ENCODE measurements around the gene AKAP13. TPM values are rescaled to one million over a fixed set of nuclear protein-coding genes. Genes with fewer than 3 reads are reported as not detected.

AKAP13 gene
- total and polyA plus RNA-seq, 2 of the 8 experiments (the other 6 are each of a cell fraction or from before 2014, with no cell fraction given): 14.0 to 46.2 TPM

DNA sequence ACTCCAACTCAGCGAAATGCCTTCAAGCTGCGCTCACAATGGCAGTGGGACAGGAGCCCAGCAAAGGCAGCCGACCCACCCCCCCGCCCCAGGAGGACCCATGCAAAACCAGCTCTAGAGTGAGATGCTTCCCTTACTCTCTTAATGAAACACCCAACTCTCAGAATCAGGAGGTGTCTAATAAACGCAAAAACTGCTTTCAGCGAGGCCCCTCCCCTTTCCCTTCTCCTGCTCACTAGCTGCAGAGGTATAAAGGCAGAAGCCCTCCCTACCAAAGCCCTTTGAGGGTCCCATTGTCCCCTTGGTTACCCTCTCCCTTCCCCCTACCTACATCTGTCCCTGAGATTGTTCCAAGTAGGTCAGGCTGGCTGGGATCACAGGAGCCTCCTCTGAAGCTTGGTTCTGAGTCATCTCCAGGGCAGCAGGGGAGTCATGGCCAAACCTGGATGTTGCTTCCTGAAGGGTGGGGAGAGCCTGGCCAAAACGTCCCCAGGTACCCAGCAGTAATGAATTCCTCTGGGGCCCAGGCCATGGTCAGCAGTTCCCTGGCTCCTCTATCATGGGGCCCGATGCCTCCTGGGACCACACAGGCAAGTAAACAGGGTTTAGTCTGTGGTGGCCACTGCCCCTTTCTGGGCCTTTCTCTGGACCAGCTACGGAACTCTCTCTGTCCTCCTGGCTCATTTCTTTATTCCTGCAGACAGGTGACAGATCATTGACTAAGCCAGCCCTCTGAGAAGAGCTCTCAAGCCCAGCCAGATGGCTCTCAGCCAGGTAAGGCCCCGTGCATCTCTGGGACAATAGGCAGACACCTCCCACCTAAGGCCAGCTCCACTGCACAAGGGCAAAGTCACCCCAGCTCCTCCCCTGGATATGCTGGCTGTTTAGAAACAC is 405.7 kb downstream of the AKAP13 start:
- H3K27ac ChIP-seq (ENCODE audit: low read depth, low read length): no peak overlapping the region

More for the DNA sequence above, 405.7 kb downstream of the AKAP13 start:
- DNase-seq (ENCODE audit: low read depth in 1 of 2, low spot score in 2 of 2) (no peak), FAIRE-seq (no peak)
- H3K23me2 ChIP-seq (ENCODE audit: low read depth, low read length): no peaks in the 10 kb centered on the region
- no peak overlapping the region for H3K14ac ChIP-seq (ENCODE audit: insufficient read length)
- no peak overlapping the region for H4K5ac ChIP-seq (ENCODE audit: insufficient read length, low read depth, low read length)
- H2AFZ ChIP-seq (ENCODE audit: low read length): no peak overlapping the region
- H3K18ac ChIP-seq (ENCODE audit: extremely low read depth, low read length): no peak overlapping the region; the same call in 1 of the 2 replicates
- H2BK20ac ChIP-seq (ENCODE audit: low read length): no peak overlapping the region
- no peak overlapping the region for H4K91ac ChIP-seq (replicated peaks; ENCODE audit: insufficient read length, low read length)
- H2BK5ac ChIP-seq (ENCODE audit: low read depth, low read length): no peak overlapping the region; the same call in 1 of the 2 replicates
- peaks cover 8 to 91% of the 10 kb centered on the region in 2 experiments for H3K79me2 ChIP-seq (ENCODE audit: control insufficient read depth in 1 of 2, insufficient read depth in 2 of 2, low read length in 2 of 2)
- H3K56ac ChIP-seq (replicated peaks; ENCODE audit: insufficient read length, low read depth, low read length): no peak overlapping the region
- H3K4me1 ChIP-seq (replicated peaks in 1 of 4; ENCODE audit: control insufficient read depth in 3 of 4, insufficient read depth in 4 of 4, low read length in 3 of 4): peaks cover 0 to 21% (median 11%) of the 10 kb centered on the region in 4 experiments; a peak in 6 of 7 replicates
- no peak overlapping the region for H2AK5ac ChIP-seq (ENCODE audit: low read depth, low read length)
- peaks cover 23% of the 10 kb centered on the region for H3K79me1 ChIP-seq (ENCODE audit: low read depth, low read length)
- H3K4me3 ChIP-seq (ENCODE audit: extremely low read depth in 1 of 4, insufficient read depth in 2 of 4, low read depth in 3 of 4, low read length in 4 of 4): no peak overlapping the region
- ChIA-PET POLR2A (ENCODE audit: partially characterized antibody) (interaction anchor here (1.1 to 1.2 kb wide), 2 partner anchors 9 to 34 kb away, joined by 3 to 4 read pairs; no protein-coding TSS in a partner anchor), CTCF (ENCODE audit: partially characterized antibody) (interaction anchor here (0.7 to 4.4 kb wide), 6 partner anchors 8 to 56 kb away, joined by 3 to 16 read pairs (median 3); no protein-coding TSS in a partner anchor)
- H3K9ac ChIP-seq (replicated peaks in 1 of 4; ENCODE audit: extremely low read depth in 1 of 4, low read depth in 3 of 4, low read length in 3 of 4): no peak overlapping the region
- H4K8ac ChIP-seq (ENCODE audit: extremely low read depth, insufficient read depth, low read length): no peak overlapping the region
- H4K20me1 ChIP-seq (replicated peaks in 1 of 2; ENCODE audit: control insufficient read depth in 1 of 2, insufficient read depth in 2 of 2, low read length in 2 of 2): peaks cover 17 to 26% of the 10 kb centered on the region in 2 experiments
- H3K4ac ChIP-seq (replicated peaks; ENCODE audit: insufficient read length, low read depth, low read length): no peak overlapping the region
- H2BK120ac ChIP-seq (replicated peaks; ENCODE audit: low read depth, low read length): no peak overlapping the region
- no peaks in the 10 kb centered on the region for H3K36me3 ChIP-seq (ENCODE audit: control insufficient read depth in 2 of 4, insufficient read depth in 4 of 4, low read length in 3 of 4)
- peak overlapping the region; percentile 53; the same call in 1 of the 2 replicates for H2BK15ac ChIP-seq (ENCODE audit: low read length)
- peak overlapping the region in 1 of 2 experiments; percentile 21; a peak in 1 of 4 replicates for H3K4me2 ChIP-seq (ENCODE audit: insufficient read depth in 1 of 2, low read depth in 2 of 2, low read length in 2 of 2)
- H3K23ac ChIP-seq (ENCODE audit: insufficient read length): no peak overlapping the region
- H2BK12ac ChIP-seq (ENCODE audit: low read depth, low read length): no peak overlapping the region
- no peaks in the 10 kb centered on the region for H3K9me3 ChIP-seq (ENCODE audit: insufficient read depth in 2 of 2, low read depth in 1 of 2, low read length in 1 of 2)
- 82% methylated on average over 10 of the region's 10 CpGs; no CpG with 5 or more reads in 1 of the 2 experiments for WGBS, 2 experiments (ENCODE audit: extremely low coverage in 1 of 2, insufficient coverage in 1 of 2, insufficient read length in 1 of 2, insufficient replicate concordance in 2 of 2, low coverage in 1 of 2, low lambda C conversion rate in 2 of 2, missing lambda C conversion rate in 1 of 2)
- no peaks in the 10 kb centered on the region for H3K27me3 ChIP-seq (replicated peaks in 1 of 4; ENCODE audit: control insufficient read depth in 3 of 4, extremely low read depth in 1 of 4, insufficient read depth in 3 of 4, low read length in 3 of 4)
- TF ChIP-seq TBP (IDR thresholded peaks at IDR 0.05; ENCODE audit: low read depth, low read length) (no peak), HDAC2 (IDR thresholded peaks at IDR 0.05; ENCODE audit: borderline replicate concordance in 1 of 2, low read depth in 2 of 2, low read length in 2 of 2) (no peak), SAP30 (IDR thresholded peaks at IDR 0.05; ENCODE audit: insufficient read depth, insufficient replicate concordance, low read length) (no peak), RNF2 (IDR thresholded peaks at IDR 0.05; ENCODE audit: borderline replicate concordance, low read depth, low read length, missing control alignments, poor library complexity, severe bottlenecking) (no peak), CREB1 (IDR thresholded peaks at IDR 0.05) (no peak), TAF1 (IDR thresholded peaks at IDR 0.05; ENCODE audit: low read depth, low read length) (no peak)

Data from H1 (cell line).